ENCODE data around the gene PPP2R2C.

Gene PPP2R2C

GRCh38 chr4:6409381-6409780 is 63.0 kb downstream of the PPP2R2C start:
- Histone ChIP-seq H3K79me1 (ENCODE audit: low read depth, low read length) (no peaks in the 10 kb centered on the region), H3K4me2 (ENCODE audit: insufficient read depth, low read length, poor library complexity, severe bottlenecking) (no peak overlapping the region), H2AFZ (ENCODE audit: low read length) (no peak overlapping the region), H3K9me3 (replicated peaks in 1 of 2; ENCODE audit: control insufficient read depth in 2 of 2, insufficient read depth in 1 of 2, low read depth in 1 of 2, low read length in 2 of 2) (peaks cover 0 to 5% of the 10 kb centered on the region in 2 donors), H2BK5ac (ENCODE audit: low read length) (no peak overlapping the region), H2BK15ac (ENCODE audit: low read length) (peak overlapping the region; percentile 46), H2BK12ac (ENCODE audit: low read length) (peak overlapping the region; percentile 16), H3K18ac (ENCODE audit: low read length) (peak overlapping the region; percentile 55), H3K36me3 (replicated peaks in 1 of 2; ENCODE audit: control insufficient read depth in 2 of 2, insufficient read depth in 2 of 2, low read length in 2 of 2) (peaks cover 0 to 3% of the 10 kb centered on the region in 2 donors), H3K4me1 (ENCODE audit: control insufficient read depth in 2 of 2, insufficient read depth in 1 of 2, low read depth in 1 of 2, low read length in 2 of 2) (peaks cover 0 to 26% of the 10 kb centered on the region in 2 donors), H3K27me3 (ENCODE audit: control insufficient read depth in 3 of 3, insufficient read depth in 3 of 3, low read depth in 1 of 3, low read length in 3 of 3) (peaks cover 0 to 21% (median 0%) of the 10 kb centered on the region in 3 experiments), H2BK120ac (ENCODE audit: low read depth, low read length) (no peak overlapping the region), H4K8ac (ENCODE audit: low read depth, low read length) (no peak overlapping the region), H3K23ac (ENCODE audit: low read depth, low read length, poor library complexity) (no peak overlapping the region), H3K4me3 (ENCODE audit: low read length in 2 of 2) (no peak overlapping the region), H2AK5ac (ENCODE audit: low read depth, low read length) (peak overlapping the region; percentile 82), H3K4ac (ENCODE audit: low read length) (no peak overlapping the region), H4K91ac (ENCODE audit: low read depth, low read length, poor library complexity) (peak overlapping the region; percentile 32), H3K27ac (replicated peaks; ENCODE audit: low read length) (no peak overlapping the region), H3K14ac (ENCODE audit: low read length) (no peak overlapping the region), H3K9ac (ENCODE audit: low read depth, low read length, poor library complexity) (no peak overlapping the region)
- WGBS, 2 donors (ENCODE audit: extremely low coverage in 2 of 2, insufficient read length in 2 of 2, insufficient replicate concordance in 1 of 2): no CpG with 5 or more reads among the region's 6 CpGs
- DNase-seq (ENCODE audit: low spot score): no peak

GRCh38 chr4:6408263-6408662 is 64.2 kb downstream of the PPP2R2C start:
- Histone ChIP-seq H3K4me3 (ENCODE audit: low read length in 2 of 2) (no peak overlapping the region), H3K9ac (ENCODE audit: low read depth, low read length, poor library complexity) (no peak overlapping the region), H3K27me3 (ENCODE audit: control insufficient read depth in 3 of 3, insufficient read depth in 3 of 3, low read depth in 1 of 3, low read length in 3 of 3) (peaks cover 0 to 28% (median 0%) of the 10 kb centered on the region in 3 experiments), H2AFZ (ENCODE audit: low read length) (no peak overlapping the region), H3K18ac (ENCODE audit: low read length) (peak overlapping the region; percentile 50), H4K91ac (ENCODE audit: low read depth, low read length, poor library complexity) (no peak overlapping the region), H2BK15ac (ENCODE audit: low read length) (no peak overlapping the region), H2BK12ac (ENCODE audit: low read length) (no peak overlapping the region), H3K4me1 (ENCODE audit: control insufficient read depth in 2 of 2, insufficient read depth in 1 of 2, low read depth in 1 of 2, low read length in 2 of 2) (peaks cover 0 to 26% of the 10 kb centered on the region in 2 donors), H2BK5ac (ENCODE audit: low read length) (no peak overlapping the region), H3K27ac (replicated peaks; ENCODE audit: low read length) (no peak overlapping the region), H4K8ac (ENCODE audit: low read depth, low read length) (no peak overlapping the region), H3K14ac (ENCODE audit: low read length) (no peak overlapping the region), H3K23ac (ENCODE audit: low read depth, low read length, poor library complexity) (no peak overlapping the region), H2AK5ac (ENCODE audit: low read depth, low read length) (no peak overlapping the region), H3K36me3 (replicated peaks in 1 of 2; ENCODE audit: control insufficient read depth in 2 of 2, insufficient read depth in 2 of 2, low read length in 2 of 2) (peaks cover 0 to 3% of the 10 kb centered on the region in 2 donors), H2BK120ac (ENCODE audit: low read depth, low read length) (no peak overlapping the region), H3K4me2 (ENCODE audit: insufficient read depth, low read length, poor library complexity, severe bottlenecking) (no peak overlapping the region), H3K4ac (ENCODE audit: low read length) (no peak overlapping the region), H3K9me3 (replicated peaks in 1 of 2; ENCODE audit: control insufficient read depth in 2 of 2, insufficient read depth in 1 of 2, low read depth in 1 of 2, low read length in 2 of 2) (peaks cover 0 to 5% of the 10 kb centered on the region in 2 donors), H3K79me1 (ENCODE audit: low read depth, low read length) (no peaks in the 10 kb centered on the region)
- DNase-seq (ENCODE audit: low spot score): no peak
- WGBS, 2 donors (ENCODE audit: extremely low coverage in 2 of 2, insufficient read length in 2 of 2, insufficient replicate concordance in 1 of 2): no CpG with 5 or more reads among the region's 4 CpGs

- Histone ChIP-seq H4K91ac (ENCODE audit: low read depth, low read length, poor library complexity) (no peak overlapping the region), H4K8ac (ENCODE audit: low read depth, low read length) (no peak overlapping the region), H3K9ac (ENCODE audit: low read depth, low read length, poor library complexity) (peak overlapping the region; percentile 27), H3K4me1 (ENCODE audit: control insufficient read depth in 2 of 2, insufficient read depth in 1 of 2, low read depth in 1 of 2, low read length in 2 of 2) (peaks cover 0 to 26% of the 10 kb centered on the region in 2 donors), H3K79me1 (ENCODE audit: low read depth, low read length) (no peaks in the 10 kb centered on the region), H3K18ac (ENCODE audit: low read length) (no peak overlapping the region), H2AK5ac (ENCODE audit: low read depth, low read length) (no peak overlapping the region), H2AFZ (ENCODE audit: low read length) (no peak overlapping the region), H3K23ac (ENCODE audit: low read depth, low read length, poor library complexity) (no peak overlapping the region), H3K27ac (replicated peaks; ENCODE audit: low read length) (no peak overlapping the region), H3K4ac (ENCODE audit: low read length) (no peak overlapping the region), H3K36me3 (replicated peaks in 1 of 2; ENCODE audit: control insufficient read depth in 2 of 2, insufficient read depth in 2 of 2, low read length in 2 of 2) (no peaks in the 10 kb centered on the region), H2BK120ac (ENCODE audit: low read depth, low read length) (no peak overlapping the region), H2BK12ac (ENCODE audit: low read length) (no peak overlapping the region), H2BK5ac (ENCODE audit: low read length) (no peak overlapping the region), H3K9me3 (replicated peaks in 1 of 2; ENCODE audit: control insufficient read depth in 2 of 2, insufficient read depth in 1 of 2, low read depth in 1 of 2, low read length in 2 of 2) (no peaks in the 10 kb centered on the region), H3K4me2 (ENCODE audit: insufficient read depth, low read length, poor library complexity, severe bottlenecking) (no peak overlapping the region), H3K27me3 (ENCODE audit: control insufficient read depth in 3 of 3, insufficient read depth in 3 of 3, low read depth in 1 of 3, low read length in 3 of 3) (peaks cover 0 to 46% (median 0%) of the 10 kb centered on the region in 3 experiments), H2BK15ac (ENCODE audit: low read length) (no peak overlapping the region), H3K4me3 (ENCODE audit: low read length in 2 of 2) (no peak overlapping the region), H3K14ac (ENCODE audit: low read length) (no peak overlapping the region)
- no CpG with 5 or more reads among the region's 2 CpGs for WGBS, 2 donors (ENCODE audit: extremely low coverage in 2 of 2, insufficient read length in 2 of 2, insufficient replicate concordance in 1 of 2)
- DNase-seq (ENCODE audit: low spot score): no peak
These were observed 67.1 kb downstream of the PPP2R2C start for GRCh38 chr4:6405397-6405706.

GRCh38 chr4:6404611-6405396 is 67.6 kb downstream of the PPP2R2C start:
- Histone ChIP-seq H3K9ac (ENCODE audit: low read depth, low read length, poor library complexity) (peak overlapping the region; percentile 57), H3K27ac (replicated peaks; ENCODE audit: low read length) (peak overlapping the region; percentile 23), H3K4ac (ENCODE audit: low read length) (no peak overlapping the region), H3K23ac (ENCODE audit: low read depth, low read length, poor library complexity) (peak overlapping the region; percentile 62), H4K91ac (ENCODE audit: low read depth, low read length, poor library complexity) (no peak overlapping the region), H2BK15ac (ENCODE audit: low read length) (no peak overlapping the region), H4K8ac (ENCODE audit: low read depth, low read length) (no peak overlapping the region), H3K79me1 (ENCODE audit: low read depth, low read length) (no peaks in the 10 kb centered on the region), H3K4me2 (ENCODE audit: insufficient read depth, low read length, poor library complexity, severe bottlenecking) (no peak overlapping the region), H3K14ac (ENCODE audit: low read length) (peak overlapping the region; percentile 47), H2BK12ac (ENCODE audit: low read length) (peak overlapping the region; percentile 68), H2AK5ac (ENCODE audit: low read depth, low read length) (peak overlapping the region; percentile 49), H3K4me1 (ENCODE audit: control insufficient read depth in 2 of 2, insufficient read depth in 1 of 2, low read depth in 1 of 2, low read length in 2 of 2) (peaks cover 0 to 21% of the 10 kb centered on the region in 2 donors), H2BK120ac (ENCODE audit: low read depth, low read length) (peak overlapping the region; percentile 29), H3K18ac (ENCODE audit: low read length) (peak overlapping the region; percentile 49), H2BK5ac (ENCODE audit: low read length) (no peak overlapping the region), H3K27me3 (ENCODE audit: control insufficient read depth in 3 of 3, insufficient read depth in 3 of 3, low read depth in 1 of 3, low read length in 3 of 3) (peaks cover 0 to 46% (median 0%) of the 10 kb centered on the region in 3 experiments), H3K4me3 (ENCODE audit: low read length in 2 of 2) (peak overlapping the region in 1 of 2 donors; percentile 56), H3K36me3 (replicated peaks in 1 of 2; ENCODE audit: control insufficient read depth in 2 of 2, insufficient read depth in 2 of 2, low read length in 2 of 2) (no peaks in the 10 kb centered on the region), H2AFZ (ENCODE audit: low read length) (no peak overlapping the region), H3K9me3 (replicated peaks in 1 of 2; ENCODE audit: control insufficient read depth in 2 of 2, insufficient read depth in 1 of 2, low read depth in 1 of 2, low read length in 2 of 2) (no peaks in the 10 kb centered on the region)
- DNase-seq (ENCODE audit: low spot score): no peak
- no CpG with 5 or more reads among the region's 22 CpGs for WGBS, 2 donors (ENCODE audit: extremely low coverage in 2 of 2, insufficient read length in 2 of 2, insufficient replicate concordance in 1 of 2)

Measured in neuronal stem cell (in vitro differentiated cells).